Measurements from ENCODE around the gene PRKAA2. TPM values are rescaled to one million over a fixed set of nuclear protein-coding genes. Genes with fewer than 3 reads are reported as not detected.

The PRKAA2 gene
- 39.9 TPM for total RNA-seq

DNA sequence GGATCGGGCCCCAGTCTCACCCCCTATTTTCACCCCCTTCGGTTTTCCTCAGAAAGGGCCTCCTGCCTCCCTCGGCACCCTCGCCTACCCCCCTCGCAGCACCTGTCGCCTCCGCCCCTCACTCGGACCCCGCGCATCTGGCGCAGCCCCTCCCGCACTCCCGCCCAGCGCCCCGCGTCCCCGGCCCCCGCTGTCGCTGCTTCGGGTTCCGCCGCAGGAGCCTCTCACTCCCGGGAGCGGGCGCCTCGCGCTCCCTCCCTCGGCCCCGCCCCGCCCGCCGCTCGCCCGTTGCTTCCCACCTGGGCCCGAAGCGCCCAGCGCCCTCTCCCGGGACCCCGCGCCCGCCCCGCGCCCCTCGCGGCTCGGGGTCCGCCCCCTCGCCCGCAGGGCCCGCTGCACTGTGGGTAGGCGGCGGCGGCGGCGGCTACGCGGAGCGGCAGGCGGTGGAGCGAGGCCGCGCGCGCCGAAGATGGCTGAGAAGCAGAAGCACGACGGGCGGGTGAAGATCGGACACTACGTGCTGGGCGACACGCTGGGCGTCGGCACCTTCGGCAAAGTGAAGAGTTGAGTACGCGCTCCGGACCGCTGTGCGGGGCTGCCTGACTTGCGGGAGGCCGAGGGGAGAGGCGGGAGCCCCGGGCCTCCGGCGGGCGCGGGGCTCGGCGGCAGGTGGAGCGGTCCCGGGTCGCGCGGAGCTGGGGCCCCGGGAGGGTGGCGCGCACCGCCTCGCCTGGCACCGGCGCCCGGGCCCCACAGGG, at the start of gene PRKAA2:
TSS of gene PRKAA2 (plus strand) at position 396 of the 758 bp plus-strand sequence. CDS start at position 470, 74 bp downstream.

Small RNA genes lying within 50 kb of the gene (small RNA-seq; reads per million reads assigned to genes)
- gene AC099789.1, result not detected

Other genes starting within 250 kb of the PRKAA2 start
- gene PLPP3, start 65.8 kb upstream of the PRKAA2 start, total RNA-seq, result 128 TPM
- 3.9 TPM for gene FYB2, start 174.1 kb downstream of the PRKAA2 start, total RNA-seq
- not detected for gene C8A, start 209.5 kb downstream of the PRKAA2 start, total RNA-seq